Activated naive CD8-positive, alpha-beta T cell treated with anti-CD3 and anti-CD28 coated beads, Interleukin-2, amount 50 U/mL, for 16 hours (primary cell): ENCODE results near the gene PAF1.
A peak's percentile ranks its signal among the peaks of the same experiment; 100 is the strongest.
"Not testable (repeated sequence)": the region's sequence is repeated elsewhere in the genome, so short reads cannot be mapped to it uniquely, and the experiment has no call there.

ENCODE experiments used
- DNase-seq: peaks from one replicate; pipeline ENCODE4 v3.0.0-alpha.2; 2020; ENCODE audit warnings: low read depth, low spot score

PAF1 gene

GRCh38 chr19:39355253-39355652 lies 35.7 kb downstream of the PAF1 start:
- DNase-seq: no peak

DNA sequence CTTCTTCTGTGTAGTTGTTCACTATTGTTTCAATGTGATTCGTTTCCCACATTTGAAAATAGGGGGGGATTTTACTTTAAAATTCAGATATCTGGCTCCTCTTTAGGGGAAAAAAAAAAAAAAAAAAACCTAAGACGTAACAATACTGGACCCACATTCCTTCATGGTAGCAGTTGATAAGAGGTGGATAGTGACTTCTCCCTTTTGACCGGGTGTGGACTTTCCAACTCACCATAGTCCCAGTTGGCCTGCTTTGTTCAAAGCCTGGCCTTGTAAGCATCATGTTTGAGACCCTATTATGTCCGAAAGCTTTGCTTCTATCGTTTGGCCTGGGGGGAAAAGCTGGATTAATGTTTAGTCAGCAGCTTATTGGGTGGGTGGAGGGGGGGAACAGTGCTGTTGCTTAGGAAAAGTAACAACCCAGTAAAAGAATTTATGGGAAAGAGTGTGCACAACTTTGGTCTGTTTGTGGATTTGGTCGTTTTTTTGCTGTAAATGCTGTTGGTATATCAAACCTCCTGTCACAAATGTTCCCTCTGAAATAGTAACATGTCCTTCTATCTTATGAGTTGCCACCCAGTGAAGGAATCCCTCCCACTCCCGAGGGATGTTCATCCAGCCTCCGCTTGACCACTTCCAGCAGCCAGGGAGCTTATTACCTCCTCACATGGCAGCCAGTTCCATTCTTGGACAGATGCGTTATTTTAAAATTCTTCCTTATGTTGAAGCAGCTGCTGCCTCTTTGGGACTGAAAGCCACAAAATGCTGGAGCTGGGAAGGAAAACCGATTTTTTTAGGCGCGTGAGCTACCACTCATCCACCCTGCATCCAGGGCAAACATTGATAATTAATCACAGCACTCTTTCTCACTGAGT lies 38.3 kb downstream of the PAF1 start:
- DNase-seq: no peak

DNA sequence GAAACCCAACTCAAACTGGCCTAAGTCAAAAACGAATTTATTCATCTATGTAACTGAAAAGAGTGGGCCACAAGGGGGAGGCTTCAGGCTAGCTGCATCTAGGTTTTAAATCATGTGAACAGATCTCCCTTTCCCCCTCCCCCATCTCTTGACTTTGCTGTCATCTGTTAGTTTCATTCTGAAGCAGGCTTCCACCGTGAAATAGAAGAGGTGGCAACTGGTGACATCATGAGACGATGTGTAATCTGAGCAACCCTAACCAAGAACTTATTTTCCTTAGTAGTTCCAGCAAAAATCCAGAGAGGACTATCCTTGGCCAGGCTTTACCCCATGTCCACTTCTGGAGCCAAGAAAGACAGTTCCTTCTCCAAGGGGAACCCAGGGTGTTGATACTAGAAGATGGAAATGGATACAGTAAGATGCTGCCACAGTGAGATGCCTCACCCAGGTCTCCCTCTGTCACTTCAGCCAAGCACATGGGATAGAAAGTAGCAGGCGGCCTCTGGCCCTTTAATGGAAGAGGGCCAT lies 39.3 kb downstream of the PAF1 start:
- DNase-seq: no peak

GRCh38 chr19:39350156-39350555 lies 40.8 kb downstream of the PAF1 start:
- DNase-seq: no peak

DNA sequence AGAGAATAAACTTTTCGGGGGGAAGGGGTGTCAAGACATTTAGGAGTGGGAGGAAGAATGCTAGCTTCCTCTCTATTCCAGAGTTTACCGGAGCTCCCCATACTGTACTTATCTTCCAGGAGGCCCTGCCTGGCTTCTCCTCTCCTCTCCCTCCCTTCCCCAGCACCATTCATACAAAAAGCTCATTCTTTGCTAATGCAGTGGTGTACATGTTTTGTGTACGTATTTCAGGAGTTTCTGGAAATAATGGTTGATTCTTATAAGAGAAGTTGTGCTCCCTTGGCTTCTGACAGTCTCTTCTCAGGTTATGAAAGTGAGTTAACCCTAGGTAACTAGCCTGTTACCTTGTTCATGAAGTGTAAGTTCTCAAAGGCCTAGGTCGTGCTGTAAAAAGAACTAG lies 41.6 kb downstream of the PAF1 start:
- no peak for DNase-seq

DNA sequence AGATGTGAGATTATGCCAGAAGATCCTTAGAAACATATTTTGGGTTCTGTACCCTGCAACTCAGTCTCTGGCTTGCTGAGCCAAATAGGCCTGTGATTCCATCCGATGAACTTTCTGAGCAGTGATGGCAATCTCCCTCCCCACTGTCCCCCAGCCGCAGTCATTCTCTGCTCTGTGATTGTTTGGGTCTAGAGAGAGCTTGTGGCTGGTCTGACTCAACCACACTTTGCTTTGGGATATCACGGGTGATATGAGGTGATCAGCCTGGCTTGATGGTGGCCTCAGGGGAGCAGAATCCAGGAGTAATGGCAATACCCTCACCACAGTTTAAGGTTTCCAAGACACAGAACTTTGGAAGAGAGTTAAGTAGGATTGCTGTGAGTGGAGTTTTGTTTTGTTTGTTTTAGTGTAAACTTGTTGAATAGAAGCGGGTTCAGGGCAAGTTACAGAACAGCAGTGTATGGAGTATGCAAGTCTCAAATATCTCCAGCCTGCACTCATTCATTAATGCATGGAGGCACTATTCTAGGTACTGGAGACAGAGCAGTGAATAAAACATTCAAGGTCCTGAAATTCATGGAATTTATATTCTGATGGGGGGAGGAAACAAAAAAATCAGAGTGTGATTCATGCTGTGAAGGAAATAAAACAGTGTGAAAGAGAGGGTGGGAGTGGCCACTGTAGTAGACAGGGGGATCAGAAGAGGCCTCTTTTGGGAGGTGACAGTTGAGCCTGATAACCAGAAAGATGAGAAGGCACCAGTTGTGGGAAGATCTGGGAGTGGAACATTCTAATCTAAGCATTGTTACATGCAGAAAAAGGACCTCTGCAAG lies 43.4 kb downstream of the PAF1 start:
- no peak for DNase-seq

DNA sequence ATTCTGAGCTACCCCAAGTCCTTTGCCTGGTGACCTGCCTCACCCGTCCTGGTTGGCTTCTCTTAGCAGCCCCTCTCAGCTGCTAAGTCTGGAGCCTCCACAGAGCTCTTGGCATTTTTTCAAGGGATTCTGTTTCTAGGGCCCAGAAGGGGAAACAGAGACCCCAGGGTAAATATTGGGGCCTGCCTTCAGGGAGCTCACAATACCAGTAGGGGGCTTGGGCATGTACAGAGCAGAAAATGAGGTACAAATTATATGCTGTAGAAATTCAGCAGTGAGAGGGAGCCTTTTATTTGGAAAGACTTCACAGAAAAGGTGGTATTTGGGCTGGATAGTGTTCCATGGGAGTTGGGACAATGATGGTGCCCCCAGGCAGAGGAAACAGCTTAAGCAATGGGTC lies 45.0 kb downstream of the PAF1 start:
- DNase-seq: no peak

DNA sequence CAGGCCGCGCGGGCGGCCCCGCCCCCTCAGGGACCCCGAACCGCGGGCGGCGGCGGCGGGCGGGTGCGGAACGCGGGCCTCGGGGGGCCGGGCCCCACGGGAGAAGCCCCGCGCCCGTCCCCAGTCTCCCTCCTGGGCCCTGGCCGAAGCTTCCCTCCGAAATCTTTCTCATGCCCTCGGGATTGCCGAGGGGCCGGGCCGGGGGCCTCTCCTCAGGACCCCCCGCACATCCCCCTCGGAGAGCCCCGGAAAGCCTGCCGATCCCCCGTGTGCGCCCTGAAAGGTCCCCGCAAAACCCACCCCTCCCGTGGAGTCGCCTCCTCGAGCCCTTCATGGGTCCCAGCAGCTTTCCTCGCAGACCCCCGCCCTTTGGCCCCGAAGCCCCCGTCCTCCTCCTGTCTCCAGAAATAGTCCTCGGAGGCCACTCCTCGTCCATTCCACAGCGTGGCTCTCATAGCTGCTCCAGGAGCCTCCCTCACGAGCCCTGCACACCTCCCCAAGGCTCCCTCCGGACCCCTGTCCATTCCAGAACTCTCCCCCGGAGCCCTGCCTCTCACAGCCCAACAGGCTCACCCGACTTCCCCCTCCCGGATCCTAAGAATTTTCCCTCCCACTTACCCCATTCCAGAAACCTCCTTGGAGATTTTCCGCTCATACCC lies 48.1 kb downstream of the PAF1 start:
- DNase-seq: no peak

- peak; percentile 99 for DNase-seq
These were observed 48.9 kb downstream of the PAF1 start, which contains the start of gene SAMD4B for GRCh38 chr19:39341719-39342604. Gene SAMD4B (plus strand): TSS chr19:39342421. CDS start chr19:39356894, 14,473 bp downstream.

GRCh38 chr19:39341129-39341718 lies 49.7 kb downstream of the PAF1 start:
- no peak for DNase-seq

GRCh38 chr19:39340156-39340555 lies 50.8 kb downstream of the PAF1 start:
- DNase-seq: not testable (repeated sequence)

DNA sequence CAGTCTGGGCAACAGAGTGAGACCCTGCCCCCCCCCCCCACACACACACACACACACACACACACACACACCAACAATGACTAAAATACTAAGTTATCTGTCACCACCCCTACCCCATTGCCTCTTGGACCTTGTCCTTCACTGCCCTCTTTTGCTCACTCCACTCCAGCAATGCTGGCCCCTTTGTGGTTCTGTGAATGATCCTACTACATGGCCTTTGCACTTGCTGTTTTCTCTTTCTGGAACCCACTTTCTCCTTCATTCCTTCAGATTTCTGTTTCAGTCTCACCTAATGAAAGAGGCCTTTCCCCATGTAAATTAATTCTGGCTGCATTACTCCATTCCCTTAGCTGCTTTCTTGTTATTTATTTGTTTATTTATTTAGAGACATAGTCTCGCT lies 51.2 kb downstream of the PAF1 start:
- DNase-seq: no peak

DNA sequence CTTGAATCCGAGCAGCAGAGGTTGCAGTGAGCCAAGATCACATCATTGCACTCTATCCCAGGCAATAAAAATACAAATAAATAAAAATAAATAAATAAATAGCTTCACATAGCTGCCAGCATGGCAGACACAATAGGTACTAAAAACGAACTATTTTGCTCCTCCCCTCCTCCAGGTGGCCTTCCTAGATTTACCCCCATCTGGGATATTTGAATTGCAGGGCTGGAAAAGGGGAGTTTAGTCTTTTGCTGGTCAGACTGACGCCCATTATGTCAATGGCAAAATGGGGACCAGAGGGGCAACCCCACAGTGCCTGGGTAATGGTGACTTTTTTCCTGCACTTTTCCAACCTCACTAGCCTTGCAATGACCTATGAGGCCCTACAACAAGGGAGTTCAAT lies 54.4 kb downstream of the PAF1 start:
- no peak for DNase-seq
